ENCODE measurements around the gene GULP1. TPM values are rescaled to one million over a fixed set of nuclear protein-coding genes. Genes with fewer than 3 reads are reported as not detected.
"Not testable (repeated sequence)": the region's sequence is repeated elsewhere in the genome, so short reads cannot be mapped to it uniquely, and the experiment has no call there.

Gene GULP1
- total RNA-seq, 1 donor from 2014 or later = 39.4 TPM

DNA sequence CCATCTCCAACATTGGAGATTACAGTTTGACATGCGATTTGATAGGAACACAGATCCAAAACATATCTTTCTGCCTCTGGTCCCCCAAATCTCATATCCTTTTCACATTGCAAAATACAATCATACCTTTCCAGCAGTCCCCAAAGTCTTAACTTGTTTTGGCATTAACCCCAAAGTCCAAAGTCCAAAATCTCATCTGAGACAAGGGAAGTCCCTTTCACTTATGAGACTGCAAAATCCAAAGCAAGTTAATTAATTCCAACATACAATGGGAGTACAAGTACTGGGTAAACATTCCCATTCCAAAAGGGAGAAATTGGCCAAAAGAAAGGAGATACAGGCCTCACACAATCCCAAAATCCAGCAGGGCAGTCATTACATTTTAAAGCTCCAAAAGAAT, 265.4 kb downstream of the GULP1 start:
- H3K36me3 Mint-ChIP-seq (ENCODE audit: low read depth, unreplicated experiment) = peaks cover 18% of the 10 kb centered on the region
- no peak overlapping the region for H3K9ac ChIP-seq (ENCODE audit: low read length)
- no peak overlapping the region for H3K4me3 Mint-ChIP-seq (ENCODE audit: unreplicated experiment)
- H3K4me3 ChIP-seq (ENCODE audit: insufficient read depth, low read depth, low read length) = no peak overlapping the region
- H2AFZ ChIP-seq (ENCODE audit: low read depth, low read length) = no peak overlapping the region
- H3K27ac ChIP-seq (ENCODE audit: low read depth, low read length) = no peak overlapping the region
- no peaks in the 10 kb centered on the region for H4K20me1 ChIP-seq (ENCODE audit: insufficient read depth, low read length)
- no peaks in the 10 kb centered on the region for H3K4me1 ChIP-seq (ENCODE audit: insufficient read depth, low read length)
- no peaks in the 10 kb centered on the region for H3K36me3 ChIP-seq (ENCODE audit: insufficient read depth, low read length)
- DNase-seq (ENCODE audit: low read depth) = no peak
- H3K27ac Mint-ChIP-seq (ENCODE audit: unreplicated experiment) = no peak overlapping the region
- no peaks in the 10 kb centered on the region for H3K4me1 Mint-ChIP-seq (ENCODE audit: low read depth, unreplicated experiment)
- no peaks in the 10 kb centered on the region for H3K27me3 ChIP-seq (ENCODE audit: insufficient read depth, low read length)
- TF ChIP-seq, protein P1, sequence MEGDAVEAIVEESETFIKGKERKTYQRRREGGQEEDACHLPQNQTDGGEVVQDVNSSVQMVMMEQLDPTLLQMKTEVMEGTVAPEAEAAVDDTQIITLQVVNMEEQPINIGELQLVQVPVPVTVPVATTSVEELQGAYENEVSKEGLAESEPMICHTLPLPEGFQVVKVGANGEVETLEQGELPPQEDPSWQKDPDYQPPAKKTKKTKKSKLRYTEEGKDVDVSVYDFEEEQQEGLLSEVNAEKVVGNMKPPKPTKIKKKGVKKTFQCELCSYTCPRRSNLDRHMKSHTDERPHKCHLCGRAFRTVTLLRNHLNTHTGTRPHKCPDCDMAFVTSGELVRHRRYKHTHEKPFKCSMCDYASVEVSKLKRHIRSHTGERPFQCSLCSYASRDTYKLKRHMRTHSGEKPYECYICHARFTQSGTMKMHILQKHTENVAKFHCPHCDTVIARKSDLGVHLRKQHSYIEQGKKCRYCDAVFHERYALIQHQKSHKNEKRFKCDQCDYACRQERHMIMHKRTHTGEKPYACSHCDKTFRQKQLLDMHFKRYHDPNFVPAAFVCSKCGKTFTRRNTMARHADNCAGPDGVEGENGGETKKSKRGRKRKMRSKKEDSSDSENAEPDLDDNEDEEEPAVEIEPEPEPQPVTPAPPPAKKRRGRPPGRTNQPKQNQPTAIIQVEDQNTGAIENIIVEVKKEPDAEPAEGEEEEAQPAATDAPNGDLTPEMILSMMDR (IDR thresholded peaks at IDR 0.05; ENCODE audit: insufficient read depth, low read depth, low read length) = no peak
- TF ChIP-seq EZH2 (IDR thresholded peaks at IDR 0.05; ENCODE audit: insufficient read depth, low read length) = no peak
- no peak overlapping the region for H3K4me2 ChIP-seq (ENCODE audit: low read length)
- H3K9me3 Mint-ChIP-seq (ENCODE audit: unreplicated experiment) = peaks cover 8% of the 10 kb centered on the region
- no peaks in the 10 kb centered on the region for H3K79me2 ChIP-seq (ENCODE audit: insufficient read depth, low read length)
- no peak for FAIRE-seq
- no peaks in the 10 kb centered on the region for H3K27me3 Mint-ChIP-seq (ENCODE audit: low read depth, unreplicated experiment)
- no peaks in the 10 kb centered on the region for H3K9me3 ChIP-seq (ENCODE audit: insufficient read depth, low read depth, low read length)

GRCh38 chr2:188559455-188559854, 267.8 kb downstream of the GULP1 start:
- not testable (repeated sequence) for H3K9me3 ChIP-seq (ENCODE audit: insufficient read depth, low read depth, low read length); H3K27ac Mint-ChIP-seq (ENCODE audit: unreplicated experiment); H3K27ac ChIP-seq (ENCODE audit: low read depth, low read length); DNase-seq (ENCODE audit: low read depth); H3K4me2 ChIP-seq (ENCODE audit: low read length); H3K9me3 Mint-ChIP-seq (ENCODE audit: unreplicated experiment); H2AFZ ChIP-seq (ENCODE audit: low read depth, low read length); H4K20me1 ChIP-seq (ENCODE audit: insufficient read depth, low read length); FAIRE-seq; H3K4me3 ChIP-seq (ENCODE audit: insufficient read depth, low read depth, low read length); H3K36me3 ChIP-seq (ENCODE audit: insufficient read depth, low read length); H3K4me1 ChIP-seq (ENCODE audit: insufficient read depth, low read length); H3K27me3 Mint-ChIP-seq (ENCODE audit: low read depth, unreplicated experiment); H3K27me3 ChIP-seq (ENCODE audit: insufficient read depth, low read length); H3K4me1 Mint-ChIP-seq (ENCODE audit: low read depth, unreplicated experiment); H3K9ac ChIP-seq (ENCODE audit: low read length); H3K4me3 Mint-ChIP-seq (ENCODE audit: unreplicated experiment); H3K79me2 ChIP-seq (ENCODE audit: insufficient read depth, low read length)
- peaks cover 18% of the 10 kb centered on the region for H3K36me3 Mint-ChIP-seq (ENCODE audit: low read depth, unreplicated experiment)

GRCh38 chr2:188561473-188561979, 269.9 kb downstream of the GULP1 start:
- Mint-ChIP-seq H3K9me3 (ENCODE audit: unreplicated experiment) (peaks cover 8% of the 10 kb centered on the region), H3K4me3 (ENCODE audit: unreplicated experiment) (no peak overlapping the region)

More at GRCh38 chr2:188561473-188561979, 269.9 kb downstream of the GULP1 start:
- Histone ChIP-seq H3K9ac (ENCODE audit: low read length) (no peak overlapping the region), H3K27ac (ENCODE audit: low read depth, low read length) (no peak overlapping the region), H3K79me2 (ENCODE audit: insufficient read depth, low read length) (no peaks in the 10 kb centered on the region), H2AFZ (ENCODE audit: low read depth, low read length) (no peak overlapping the region), H3K27me3 (ENCODE audit: insufficient read depth, low read length) (no peaks in the 10 kb centered on the region), H3K36me3 (ENCODE audit: insufficient read depth, low read length) (no peaks in the 10 kb centered on the region), H3K4me3 (ENCODE audit: insufficient read depth, low read depth, low read length) (no peak overlapping the region), H4K20me1 (ENCODE audit: insufficient read depth, low read length) (no peaks in the 10 kb centered on the region), H3K4me2 (ENCODE audit: low read length) (no peak overlapping the region), H3K4me1 (ENCODE audit: insufficient read depth, low read length) (no peaks in the 10 kb centered on the region), H3K9me3 (ENCODE audit: insufficient read depth, low read depth, low read length) (no peaks in the 10 kb centered on the region)
- Mint-ChIP-seq H3K36me3 (ENCODE audit: low read depth, unreplicated experiment) (peaks cover 15% of the 10 kb centered on the region), H3K4me1 (ENCODE audit: low read depth, unreplicated experiment) (no peaks in the 10 kb centered on the region), H3K27ac (ENCODE audit: unreplicated experiment) (no peak overlapping the region), H3K27me3 (ENCODE audit: low read depth, unreplicated experiment) (no peaks in the 10 kb centered on the region)
- FAIRE-seq (no peak), DNase-seq (ENCODE audit: low read depth) (no peak)
- TF ChIP-seq, protein P1 (IDR thresholded peaks at IDR 0.05; ENCODE audit: insufficient read depth, low read depth, low read length) = no peak
- TF ChIP-seq EZH2 (IDR thresholded peaks at IDR 0.05; ENCODE audit: insufficient read depth, low read length) = no peak

Data from astrocyte (in vitro differentiated cells and primary cell).